Stimulated activated CD8-positive, alpha-beta memory T cell treated with anti-CD3 and anti-CD28 coated beads, Interleukin-4, amount 100 ng/mL, for 48 hours (primary cell): Measurements from ENCODE around the gene NCR2.

ENCODE experiments used
- DNase-seq: peaks from one replicate; pipeline ENCODE4 v3.0.0-alpha.2; 2020

NCR2 gene

DNA sequence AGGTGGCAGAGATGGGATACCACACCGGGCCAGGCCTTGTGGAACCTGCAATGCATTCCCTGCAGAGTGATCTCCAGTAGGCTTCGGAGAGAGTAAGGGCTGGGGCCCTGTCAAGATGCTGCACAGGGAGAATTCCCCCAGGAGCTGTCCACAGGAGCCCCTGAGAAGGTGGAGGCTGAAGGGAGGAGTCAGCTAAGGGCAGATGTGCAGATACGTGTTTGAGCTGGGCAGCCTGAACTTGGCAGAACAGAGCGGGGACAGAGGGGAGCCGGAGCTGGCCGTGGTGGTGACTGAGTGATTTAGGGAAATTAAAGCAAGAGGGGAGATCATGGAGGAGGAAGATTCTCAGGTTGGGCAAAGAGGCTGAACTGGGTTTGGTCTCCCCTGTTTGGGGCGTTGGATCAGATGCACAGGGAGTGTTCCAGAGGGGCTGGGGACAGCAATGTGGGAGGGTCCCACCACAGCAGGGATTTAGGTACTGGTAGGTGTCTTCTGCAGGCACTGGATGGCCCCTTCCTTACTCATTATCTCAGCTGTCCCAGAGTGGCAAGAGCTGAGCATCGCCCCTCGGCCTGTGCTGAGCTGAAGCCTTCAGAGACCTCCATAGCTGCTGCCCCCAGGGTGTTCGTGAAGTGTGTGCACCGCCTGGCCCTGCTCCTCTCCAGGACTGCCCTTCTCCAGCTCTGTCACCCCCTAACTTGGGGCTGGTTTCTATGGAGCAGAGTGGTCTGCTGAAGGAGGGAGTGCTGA, 3.8 kb upstream of the NCR2 start:
- no peak for DNase-seq

DNA sequence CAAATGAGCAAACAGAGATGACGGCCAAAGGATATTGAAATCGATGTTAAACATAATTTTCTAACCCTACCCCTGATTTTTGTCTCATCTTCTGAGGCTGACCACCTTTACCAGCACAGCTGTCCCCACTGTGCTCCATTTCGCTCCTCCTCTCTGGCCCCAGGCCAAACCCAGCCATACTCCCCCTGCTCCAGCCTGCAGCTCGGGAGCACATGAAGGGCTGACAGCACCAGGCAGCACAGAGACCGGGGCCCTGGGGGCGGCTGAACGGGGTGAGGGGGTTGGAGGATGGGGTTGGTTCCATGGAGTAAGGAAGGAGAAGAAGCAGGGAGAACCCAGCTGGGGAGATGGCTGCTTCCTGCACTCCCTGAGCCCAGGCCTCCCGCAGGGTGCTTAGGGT, 3.2 kb upstream of the NCR2 start:
- DNase-seq, result no peak

DNA sequence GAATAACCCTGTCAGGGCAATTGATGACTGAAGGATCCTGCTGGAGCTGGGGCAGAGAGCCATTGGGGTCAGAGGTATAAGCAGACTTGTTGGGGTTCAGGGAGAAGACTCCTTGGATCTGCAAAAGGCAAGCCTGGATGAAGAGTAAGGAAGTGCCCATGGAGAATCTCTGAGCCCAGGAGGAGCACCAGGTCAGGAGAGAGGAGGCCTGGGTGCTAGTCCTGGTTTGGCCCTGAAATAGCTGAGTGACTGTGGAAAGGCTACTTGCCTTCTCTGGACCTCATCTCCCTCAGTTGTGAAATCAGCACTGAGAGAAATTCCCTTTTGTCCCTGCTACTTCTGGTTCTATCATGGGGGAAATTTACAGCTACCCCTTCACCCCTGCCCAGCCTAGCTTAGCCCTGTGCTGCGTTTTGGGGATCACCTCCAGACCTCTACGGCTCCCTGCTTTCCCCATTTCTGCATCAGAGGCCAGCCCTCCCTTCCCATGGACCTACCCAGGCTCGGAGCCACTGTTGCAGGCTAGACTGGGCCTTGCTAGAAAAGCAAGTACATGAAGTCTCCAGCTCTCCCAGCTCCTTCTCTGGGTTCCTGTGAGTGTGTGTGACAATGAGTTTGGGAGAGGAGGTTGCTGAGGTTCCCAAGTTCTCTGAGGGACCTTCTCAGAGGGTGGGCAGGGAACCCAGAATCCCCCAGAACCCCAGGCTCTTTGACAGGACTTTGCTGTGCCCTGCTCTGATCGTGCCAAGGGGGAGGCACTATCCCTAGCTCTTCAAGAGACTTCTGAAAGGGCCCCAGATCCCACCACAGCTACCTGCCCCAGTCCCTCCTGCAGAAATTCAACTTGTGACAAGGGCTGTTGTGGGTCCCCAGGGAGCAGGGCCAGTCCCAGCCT, 2.3 kb upstream of the NCR2 start:
- no peak for DNase-seq

DNA sequence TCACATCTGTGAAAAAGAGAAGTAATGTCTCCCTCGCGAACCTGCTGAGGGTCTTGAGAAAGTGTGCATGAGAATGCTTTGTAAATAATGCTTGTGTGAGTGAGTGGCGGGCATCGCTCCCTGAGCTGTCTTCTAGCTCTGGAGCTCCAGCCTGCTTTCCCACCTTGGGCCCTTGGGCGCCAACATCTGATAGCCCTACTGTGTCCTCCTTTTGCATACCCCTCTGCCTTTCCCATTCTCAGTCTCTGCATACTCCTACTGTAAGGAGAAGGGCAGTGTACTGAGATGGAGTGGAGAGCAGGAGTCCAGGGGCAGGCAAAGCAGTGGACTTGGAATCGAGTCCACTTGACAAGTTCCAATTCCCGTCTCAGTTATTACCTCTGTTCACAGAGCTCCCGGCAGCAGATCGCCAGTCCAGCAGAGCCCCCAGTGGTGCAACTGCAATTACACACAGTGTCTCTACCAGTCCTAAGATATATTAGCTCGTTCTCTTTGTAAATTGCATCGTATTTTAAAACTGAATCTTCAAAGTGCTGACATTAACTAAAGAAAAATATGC, 847 bp upstream of the NCR2 start:
- DNase-seq, result no peak

DNA sequence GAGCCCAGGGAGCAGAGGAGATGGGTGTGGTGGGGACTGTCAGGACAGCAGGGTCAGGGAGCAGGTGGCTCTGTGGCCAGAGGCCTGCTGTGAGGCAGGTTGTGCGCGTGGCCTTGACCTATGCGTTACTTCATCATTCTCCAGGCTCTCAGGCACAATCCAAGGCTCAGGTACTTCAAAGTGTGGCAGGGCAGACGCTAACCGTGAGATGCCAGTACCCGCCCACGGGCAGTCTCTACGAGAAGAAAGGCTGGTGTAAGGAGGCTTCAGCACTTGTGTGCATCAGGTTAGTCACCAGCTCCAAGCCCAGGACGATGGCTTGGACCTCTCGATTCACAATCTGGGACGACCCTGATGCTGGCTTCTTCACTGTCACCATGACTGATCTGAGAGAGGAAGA, 535 bp downstream of the NCR2 start:
- no peak for DNase-seq

DNA sequence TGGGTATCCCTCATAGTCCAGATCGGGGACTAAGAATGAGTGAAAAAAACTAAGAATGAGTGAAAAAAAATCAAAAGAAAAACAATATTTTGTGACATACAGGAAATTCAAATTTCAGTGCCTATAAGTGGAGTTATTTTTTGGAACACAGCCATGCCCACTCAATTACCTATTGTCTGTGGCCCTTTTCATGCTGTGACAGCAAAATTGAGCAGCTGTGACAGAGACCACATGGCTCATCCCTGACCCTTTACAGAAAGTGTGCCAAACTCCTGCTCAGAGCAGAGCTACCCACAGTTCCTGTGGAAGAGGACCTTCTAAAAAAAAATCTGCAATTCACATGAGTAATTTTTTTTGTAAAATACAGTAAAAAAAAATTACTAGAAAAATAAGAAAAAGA, 1.4 kb downstream of the NCR2 start:
- no peak for DNase-seq

DNA sequence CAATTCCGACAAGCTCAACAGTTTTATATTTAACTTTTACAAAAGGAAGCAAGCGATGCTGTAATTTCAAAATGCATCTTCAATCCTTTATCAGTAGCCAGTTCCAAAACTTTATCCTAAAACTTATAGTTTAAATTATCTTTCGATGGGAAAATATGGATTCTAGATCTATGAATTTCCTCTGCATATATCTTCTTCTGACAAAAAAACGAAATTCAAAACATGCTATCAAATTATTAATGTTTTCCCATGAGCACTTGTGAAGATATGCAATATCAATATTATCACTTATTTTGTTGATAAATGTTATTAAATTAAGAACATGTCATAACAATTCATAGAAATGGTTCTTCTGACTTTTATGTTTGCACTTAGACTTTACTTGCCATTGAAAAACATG, 2.3 kb downstream of the NCR2 start:
- DNase-seq, result no peak

DNA sequence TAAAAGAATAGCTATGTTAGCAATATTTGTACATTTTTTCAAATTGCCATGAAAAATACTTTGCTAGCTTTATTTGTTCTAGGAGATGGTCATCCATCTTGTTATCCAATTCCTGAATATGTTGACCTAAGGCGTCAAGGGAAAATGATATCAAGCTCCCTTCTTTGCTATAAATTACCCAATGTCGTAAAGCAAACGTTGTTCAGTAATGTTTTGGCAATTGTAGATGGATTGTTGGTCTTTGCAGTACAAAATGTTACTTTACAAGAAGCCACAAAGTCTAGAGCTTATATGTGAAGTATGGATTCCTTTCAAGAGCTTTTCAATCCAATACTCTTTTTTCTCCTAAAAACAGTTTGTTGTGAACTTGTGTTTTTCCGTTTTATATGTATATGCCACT, 3.3 kb downstream of the NCR2 start:
- DNase-seq, result no peak

DNA sequence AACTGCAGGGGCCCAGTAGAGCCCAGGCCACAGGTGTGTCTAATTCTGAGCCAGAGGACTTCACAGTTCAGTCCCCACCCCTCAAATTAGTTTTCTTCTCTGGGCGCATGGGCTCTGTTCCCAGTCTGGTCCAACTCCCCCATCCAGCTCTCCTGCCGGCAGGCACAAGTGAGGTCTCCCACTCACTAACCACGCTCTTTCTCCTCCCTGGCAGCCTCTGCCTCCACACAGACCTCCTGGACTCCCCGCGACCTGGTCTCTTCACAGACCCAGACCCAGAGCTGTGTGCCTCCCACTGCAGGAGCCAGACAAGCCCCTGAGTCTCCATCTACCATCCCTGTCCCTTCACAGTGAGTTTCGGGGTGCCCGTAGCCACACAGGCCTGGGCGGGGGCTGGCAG, 6.2 kb downstream of the NCR2 start:
- DNase-seq, result no peak

DNA sequence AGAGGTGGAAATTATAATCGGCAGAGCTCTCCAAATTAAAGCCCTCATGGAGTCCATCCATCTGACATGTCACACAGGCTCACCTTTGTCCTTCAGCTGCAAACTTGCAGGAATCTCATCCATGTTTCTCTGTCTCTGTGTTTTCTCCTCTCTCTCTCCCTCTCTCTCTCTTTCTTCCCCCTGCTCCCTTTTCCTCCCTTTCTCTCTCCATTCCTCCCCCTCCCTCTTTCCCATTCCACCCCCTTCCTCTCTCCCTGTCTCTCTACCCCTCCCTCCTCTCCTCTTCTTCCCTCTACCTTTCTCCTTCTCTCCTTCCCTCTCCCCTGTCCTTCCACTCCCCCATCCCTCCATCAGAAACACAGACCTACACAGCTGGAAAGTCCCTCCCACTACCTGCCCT, 6.8 kb downstream of the NCR2 start:
- no peak for DNase-seq

DNA sequence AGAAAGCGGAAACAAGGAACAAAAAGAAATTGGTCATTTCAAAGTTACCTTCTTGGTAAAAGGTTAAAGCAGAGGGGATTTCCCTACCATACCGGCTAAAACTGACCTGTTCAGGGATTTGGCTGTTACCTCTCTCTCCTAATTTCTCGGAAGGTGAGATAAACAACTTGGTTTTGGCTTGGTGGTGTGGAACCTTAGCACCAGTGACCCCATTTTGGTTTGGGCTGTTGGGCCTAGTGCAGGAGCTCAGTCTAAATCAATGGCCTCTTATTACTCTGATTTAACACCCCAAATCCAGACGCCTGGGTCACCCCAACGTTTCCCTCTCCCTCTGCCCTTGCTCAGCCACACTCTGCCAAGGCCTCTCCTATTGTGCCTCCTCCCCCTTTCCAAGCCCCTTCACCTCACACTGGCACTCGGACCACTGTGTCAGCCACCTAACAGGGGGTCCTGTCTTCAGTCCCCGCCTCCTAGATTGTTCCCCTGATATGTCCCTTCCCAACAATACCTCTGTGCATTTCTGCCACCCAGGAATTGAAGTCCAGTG, 8.3 kb downstream of the NCR2 start:
- DNase-seq, result no peak

DNA sequence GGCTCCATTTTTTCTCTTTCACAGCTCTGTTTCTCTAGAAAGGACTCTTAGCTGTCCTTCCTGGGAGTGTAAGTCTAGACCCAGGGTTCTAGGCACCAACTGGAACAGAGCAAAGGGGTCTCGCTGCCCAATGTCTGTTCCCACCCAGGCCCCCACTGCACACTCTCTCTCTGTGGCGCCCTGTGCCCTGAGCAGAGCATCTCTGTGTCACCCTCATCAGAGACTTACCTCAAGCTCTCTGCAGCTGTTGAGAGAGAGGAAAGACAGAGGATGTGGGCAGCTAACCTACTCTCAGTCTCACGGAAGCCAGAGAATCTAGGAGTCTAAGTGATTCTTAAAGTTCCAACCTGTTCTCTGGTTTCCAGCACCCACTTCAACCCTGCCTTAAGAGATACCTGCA, 9.5 kb downstream of the NCR2 start:
- DNase-seq, result no peak

DNA sequence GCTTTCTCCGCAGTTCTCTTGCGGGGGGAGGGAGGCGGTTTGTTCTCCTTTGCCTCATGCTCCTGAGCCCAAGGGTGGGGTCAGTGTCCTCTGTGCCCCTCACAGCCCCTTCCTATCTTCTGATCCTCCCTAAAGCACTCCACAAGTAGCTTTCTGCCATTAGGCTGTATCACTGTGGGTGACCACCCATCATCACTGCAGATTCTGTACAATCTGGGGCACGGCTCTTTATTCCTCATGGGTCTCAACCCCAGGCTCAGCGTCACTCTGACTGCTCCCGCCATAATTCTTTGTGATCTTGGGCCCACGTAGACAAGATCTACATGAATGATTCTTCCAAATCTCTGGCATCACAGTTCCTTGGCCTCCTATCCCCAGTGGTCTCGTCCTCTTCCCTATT, 10.5 kb downstream of the NCR2 start:
- no peak for DNase-seq

DNA sequence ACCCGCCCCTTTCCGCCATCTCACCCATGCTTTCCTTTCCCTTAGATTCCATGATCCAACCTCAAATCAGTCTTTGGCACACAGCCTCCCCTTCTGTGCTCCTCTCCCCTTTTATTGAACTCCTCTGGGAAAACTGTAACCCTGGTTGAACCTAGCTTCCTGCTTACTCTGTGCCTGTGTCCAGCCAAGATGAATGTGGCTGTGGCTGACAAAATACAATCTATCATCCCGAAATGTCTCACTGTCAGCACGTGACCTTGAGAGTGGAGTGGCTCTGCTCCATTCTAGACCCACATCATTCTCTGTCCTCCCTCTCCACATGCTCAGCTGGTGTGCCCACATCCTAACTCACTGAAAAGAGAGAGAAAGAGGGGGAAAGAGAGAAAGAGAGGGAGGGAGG, 11.0 kb downstream of the NCR2 start:
- DNase-seq, result no peak

DNA sequence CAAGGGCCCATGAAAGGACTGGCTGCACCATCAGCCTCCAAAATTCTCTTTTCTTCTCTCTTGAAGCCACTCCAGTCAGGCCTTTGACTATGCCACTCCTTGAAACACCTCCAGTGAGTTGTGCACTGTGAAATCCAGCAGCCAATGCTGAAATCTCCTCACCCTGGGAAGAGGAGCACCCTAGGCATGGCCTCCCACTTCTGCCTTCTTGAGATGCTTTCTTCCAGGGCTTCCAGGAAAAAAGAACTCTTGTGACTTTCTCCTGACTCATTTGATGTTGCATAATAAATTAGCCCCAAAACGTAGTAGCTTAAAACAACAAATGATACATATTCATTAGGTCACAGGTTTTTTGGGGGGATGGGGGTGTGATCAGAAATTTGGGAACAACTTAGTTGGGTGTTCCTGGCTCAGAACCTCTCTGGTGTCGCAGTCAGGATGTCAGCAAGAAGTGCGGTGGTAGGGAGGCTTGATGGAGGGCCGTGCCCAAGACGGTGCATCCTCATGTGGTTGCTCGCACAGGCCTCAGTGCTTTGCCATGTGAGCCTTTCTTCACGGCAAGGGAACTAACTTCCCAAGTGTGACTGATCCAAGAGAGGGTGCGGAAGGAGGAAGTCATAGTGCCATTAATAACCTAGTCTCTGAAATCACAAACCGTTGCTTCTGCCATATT, 12.1 kb downstream of the NCR2 start:
- DNase-seq, result no peak

DNA sequence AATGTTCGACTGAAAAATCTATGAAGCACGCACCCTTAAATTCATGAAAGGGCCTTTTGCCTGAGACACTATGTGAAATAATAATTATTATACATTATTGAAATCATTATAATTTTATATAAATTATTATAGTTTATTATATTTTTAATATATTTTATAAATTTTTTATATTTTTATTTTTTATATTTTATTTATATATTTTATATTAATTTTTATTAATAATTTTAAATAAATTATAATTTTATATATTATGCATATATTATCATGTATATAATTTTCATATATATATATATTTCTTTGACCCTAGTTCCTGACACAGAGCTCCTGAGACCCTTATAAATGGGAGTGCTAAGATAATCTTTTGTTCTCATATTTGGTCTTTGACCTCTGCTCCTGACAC, 13.5 kb downstream of the NCR2 start:
- no peak for DNase-seq

DNA sequence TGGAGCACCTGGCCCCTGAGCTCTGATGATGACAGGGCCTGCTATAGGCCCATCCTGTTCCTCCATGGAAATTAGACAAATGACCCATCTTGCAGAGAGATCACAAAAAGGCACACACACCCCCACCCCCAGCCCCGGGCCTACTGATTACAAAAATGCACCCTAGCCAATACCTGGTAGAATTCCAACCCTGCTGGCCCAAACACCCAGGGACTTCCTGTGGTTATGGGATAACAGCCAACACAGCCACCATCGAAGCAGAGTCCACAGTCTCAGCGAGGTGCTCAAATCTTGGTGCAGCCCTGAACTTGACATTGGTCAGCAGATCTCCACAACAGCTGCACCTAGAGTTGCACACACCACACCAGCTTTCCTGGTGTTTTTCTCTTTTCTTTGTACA, 17.0 kb downstream of the NCR2 start:
- no peak for DNase-seq

DNA sequence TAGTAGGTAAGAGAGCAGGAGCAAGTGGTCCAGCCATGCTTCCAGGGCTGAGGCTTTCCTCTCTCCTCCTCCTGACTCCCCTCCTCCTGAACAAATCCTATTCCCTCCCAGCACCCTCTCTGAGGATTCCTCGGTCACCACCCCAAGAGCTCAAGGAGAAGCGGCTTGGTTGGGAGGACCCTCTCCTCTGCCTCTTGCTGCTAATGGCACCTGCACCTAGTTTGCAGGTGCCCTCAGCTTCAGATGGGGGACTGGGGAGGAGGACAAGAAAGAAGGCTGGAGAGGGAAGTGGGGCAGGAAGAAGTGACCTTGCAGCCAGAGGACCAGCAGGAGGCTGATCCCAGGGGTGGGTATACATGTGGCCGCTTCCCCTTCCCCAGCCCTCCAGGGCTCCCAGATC, 17.5 kb downstream of the NCR2 start:
- no peak for DNase-seq

DNA sequence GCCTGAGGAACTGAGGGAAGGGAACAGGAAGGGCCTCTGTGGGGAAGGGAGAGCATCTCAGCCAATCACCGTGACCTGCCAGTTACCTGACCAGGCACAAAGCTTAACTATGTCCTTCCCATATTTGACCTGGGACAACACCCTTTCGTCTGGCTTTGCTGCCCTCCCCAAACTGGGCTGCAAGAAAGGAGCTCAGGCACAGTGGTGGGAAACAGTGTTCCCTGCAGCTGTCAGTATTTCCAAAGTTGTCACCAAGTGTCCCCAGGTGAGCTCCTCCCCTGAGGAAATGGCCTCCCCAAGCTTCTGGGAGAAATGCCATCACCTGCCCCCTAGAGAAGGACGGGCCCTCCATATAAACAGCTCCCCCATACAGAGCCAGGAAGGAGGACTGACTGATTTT, 17.9 kb downstream of the NCR2 start:
- no peak for DNase-seq

DNA sequence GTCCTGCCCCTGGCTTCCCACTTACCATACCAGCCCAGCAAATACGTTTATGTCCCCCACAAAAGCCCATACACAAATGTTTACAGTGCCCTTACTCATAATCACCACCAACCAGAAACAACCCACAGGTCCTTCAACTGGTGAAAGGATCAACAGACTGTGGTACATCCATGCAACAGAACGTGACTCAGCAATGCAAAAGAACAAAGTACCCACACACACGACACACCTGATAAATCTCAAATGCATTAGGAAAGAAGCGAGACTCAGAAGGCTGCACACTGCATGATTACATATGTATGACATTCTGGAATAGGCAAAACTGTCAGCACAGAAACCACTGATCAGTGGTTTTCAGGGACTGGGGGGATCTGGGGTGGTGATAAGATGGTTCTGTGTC, 20.5 kb downstream of the NCR2 start:
- DNase-seq, result no peak

DNA sequence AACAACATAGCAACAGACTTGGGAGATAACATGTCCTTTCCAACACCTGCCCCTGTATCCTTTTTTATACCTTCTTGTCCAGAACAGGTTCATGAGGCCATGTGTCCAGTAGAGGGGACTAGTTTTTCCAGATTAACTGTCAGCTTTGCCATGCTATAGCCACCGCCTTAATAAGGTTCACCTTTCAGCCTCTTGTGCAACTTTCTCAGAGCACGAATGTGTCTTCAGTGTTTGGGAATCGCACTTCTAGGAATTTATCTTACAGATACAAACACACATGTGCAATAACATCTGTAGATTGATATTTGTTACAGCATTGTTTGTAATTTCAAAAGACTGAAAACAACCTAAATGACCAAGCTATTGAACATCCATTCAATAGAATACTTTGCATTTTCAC, 21.4 kb downstream of the NCR2 start:
- DNase-seq, result no peak

DNA sequence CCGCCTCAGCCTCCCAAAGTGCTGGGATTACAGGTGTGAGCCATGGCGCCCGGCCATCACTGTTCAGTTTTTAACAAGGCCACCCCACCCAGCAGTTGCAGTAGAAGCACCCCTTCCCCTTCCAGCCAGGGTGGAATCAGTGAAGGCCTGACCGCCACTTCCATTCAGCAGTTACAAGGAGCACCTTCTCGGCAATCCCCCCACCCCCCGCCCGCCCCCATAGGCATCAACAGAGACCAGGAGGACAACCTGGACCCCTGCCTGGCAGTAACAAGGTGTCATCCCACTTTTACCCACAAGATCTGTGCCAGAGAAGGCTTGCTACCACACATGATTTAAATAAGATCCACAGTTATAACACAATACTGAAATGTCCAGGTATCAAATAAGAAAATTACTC, 23.1 kb downstream of the NCR2 start:
- no peak for DNase-seq

DNA sequence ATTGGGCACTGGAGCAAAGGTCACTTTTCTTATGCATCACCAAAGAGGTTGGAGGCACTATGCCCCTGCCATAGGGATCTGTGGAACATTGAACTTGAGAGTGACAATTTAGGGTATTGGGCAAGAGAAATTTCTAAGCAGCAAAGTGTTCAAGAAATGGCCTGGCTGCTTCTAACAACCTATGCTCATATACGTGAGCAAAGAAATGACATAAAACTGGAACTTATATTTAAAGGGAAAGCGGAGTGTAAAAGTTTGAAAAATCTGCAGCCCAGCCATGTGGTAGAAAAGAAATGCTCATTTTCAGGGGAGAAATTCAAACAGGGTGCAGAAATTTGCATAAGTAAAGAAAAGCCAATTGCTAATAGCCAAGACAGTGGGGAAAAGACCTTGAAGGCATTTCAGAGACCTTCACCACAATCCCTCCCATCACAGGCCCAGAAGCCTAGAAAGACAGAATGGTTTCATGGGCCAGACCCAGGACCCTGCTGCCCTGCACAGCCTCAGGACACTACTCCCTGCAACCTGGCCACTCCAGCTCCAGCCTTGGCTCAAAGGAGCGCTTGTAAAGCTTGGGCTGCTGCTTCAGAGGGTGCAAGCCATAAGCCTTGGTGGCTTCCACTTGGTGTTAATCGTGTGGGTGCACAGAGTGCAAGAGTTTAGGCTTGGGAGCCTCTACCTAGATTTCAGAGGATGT, 24.4 kb downstream of the NCR2 start:
- no peak for DNase-seq
